Urothelium cell line (cell line): ENCODE results near the gene TNIP1.

Source experiments
- DNase-seq: peaks from one replicate; pipeline ENCODE4 v3.0.0; 2011; ENCODE audit warnings: low spot score, mixed read lengths
- FAIRE-seq: peaks from 2 replicates; lab custom pipeline; 2011; peaks lifted over from hg19 to GRCh38; lab: Jason Lieb, UNC

TNIP1 gene, protein sequence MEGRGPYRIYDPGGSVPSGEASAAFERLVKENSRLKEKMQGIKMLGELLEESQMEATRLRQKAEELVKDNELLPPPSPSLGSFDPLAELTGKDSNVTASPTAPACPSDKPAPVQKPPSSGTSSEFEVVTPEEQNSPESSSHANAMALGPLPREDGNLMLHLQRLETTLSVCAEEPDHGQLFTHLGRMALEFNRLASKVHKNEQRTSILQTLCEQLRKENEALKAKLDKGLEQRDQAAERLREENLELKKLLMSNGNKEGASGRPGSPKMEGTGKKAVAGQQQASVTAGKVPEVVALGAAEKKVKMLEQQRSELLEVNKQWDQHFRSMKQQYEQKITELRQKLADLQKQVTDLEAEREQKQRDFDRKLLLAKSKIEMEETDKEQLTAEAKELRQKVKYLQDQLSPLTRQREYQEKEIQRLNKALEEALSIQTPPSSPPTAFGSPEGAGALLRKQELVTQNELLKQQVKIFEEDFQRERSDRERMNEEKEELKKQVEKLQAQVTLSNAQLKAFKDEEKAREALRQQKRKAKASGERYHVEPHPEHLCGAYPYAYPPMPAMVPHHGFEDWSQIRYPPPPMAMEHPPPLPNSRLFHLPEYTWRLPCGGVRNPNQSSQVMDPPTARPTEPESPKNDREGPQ

DNA sequence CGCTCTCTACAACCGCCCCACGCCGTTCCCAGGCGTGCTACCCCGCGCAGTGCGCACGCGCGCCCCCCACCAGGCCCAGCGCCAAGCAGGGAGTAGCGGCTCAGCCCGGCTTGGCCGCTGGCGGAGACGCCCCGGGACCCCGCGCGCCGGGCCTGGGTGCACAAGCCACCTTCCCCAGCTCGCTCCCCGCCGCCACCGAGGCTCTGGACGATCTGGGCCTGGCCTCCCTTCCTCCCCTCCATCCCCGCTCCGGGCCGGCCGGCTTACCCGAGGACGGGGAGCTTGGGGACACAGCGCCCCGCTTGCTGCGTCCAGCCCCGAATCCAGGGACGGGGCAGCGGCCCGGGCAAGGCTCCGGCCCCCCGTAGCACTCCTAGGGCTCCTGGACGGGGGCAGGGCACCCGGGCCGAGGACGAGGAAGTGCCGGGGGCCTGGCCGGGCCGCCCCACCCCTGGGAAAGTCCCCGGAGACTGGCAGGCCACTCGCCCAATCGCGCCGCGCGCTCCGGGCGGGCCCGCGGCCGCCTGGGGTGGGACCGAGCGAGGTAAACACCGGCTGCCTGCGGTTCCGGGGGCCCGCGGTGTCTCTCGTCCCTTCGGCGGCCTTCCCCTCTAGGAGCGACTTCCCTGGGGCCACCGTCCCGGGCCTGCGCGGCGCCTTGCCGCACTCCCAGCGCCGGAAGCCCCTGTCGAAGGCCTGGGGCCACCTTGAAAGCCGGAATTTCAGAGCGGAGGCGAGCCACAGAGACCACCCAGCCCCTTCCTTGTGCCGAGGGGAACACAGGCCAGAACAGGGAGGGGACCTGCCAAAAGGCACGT lies at the start of gene TNIP1:
TSS of gene TNIP1 (minus strand) at position 422 of the 818 bp plus-strand sequence. CDS start 15,939 bp downstream, outside the sequence.
- FAIRE-seq (no peak), DNase-seq (peak; percentile 98)

DNA sequence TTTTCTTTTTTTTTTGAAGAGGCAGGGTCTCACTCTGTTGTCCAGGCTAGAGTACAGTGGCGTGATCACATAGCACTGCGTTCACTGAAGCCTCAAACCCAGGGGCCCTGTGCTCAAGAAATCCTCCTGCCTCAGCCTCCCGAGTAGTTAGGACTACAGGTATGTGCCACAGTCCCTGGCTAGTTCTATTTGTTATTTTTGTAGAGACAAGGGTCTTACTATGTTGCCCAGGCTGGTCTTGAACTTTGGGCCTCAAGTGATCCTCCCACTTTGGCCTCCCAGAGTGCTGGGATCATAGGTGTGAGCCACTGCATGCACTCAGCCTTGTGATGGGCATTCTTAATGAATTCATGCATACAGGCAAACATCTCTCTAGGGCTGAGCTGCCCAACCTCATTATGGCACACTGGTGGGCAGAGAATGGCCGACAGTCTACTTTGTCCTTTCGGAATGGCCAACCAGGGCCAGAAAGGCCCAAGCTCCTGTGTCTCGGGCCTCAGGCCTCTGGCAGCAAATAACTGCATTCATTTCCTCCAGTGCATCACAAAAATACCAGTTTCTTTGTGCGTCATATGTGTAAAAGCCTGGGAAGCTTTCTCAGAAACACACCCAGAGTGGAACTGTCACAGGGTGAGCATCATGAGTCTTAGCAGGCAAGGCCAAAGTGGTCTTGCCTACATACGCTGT lies 49.5 kb upstream of the TNIP1 start:
- DNase-seq (no peak), FAIRE-seq (no peak)

DNA sequence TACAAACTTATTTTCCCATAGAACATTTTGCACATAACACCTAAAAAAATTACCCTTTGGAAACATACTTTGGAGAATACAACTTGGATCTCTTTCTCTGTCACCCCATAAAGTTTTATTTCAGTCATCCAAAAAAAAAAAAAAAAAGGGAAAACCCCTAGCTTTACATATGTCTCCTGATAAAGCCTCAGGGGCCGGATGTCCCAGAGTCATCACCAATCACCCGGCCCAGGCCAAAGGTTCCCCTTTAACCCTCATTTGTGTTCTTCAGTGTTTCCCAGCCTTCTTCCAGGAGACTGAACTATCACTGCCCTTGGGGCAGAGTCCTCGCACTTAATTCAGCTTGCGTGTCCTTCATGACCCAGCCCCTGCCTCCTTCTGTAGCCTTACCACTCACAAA lies 48.0 kb upstream of the TNIP1 start:
- FAIRE-seq (no peak), DNase-seq (no peak)

DNA sequence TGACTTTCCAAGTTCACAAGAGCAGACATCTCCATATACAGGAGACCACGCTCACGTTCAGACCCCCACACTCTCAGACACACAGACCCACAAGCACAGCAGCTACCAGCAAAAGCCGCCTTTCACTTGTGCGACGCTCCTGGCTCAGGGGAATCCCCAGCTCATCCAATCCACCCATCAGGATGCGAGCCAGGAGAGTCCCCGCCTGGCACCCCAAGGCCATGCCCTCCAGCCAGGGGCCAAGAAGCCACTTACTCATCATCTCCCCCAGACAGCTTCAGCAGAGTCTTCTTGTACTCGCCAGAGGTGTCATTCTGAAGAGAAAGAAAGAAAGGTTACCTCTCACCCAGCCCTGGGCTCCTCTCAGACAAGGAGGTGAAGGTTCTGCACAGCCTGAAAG lies 47.1 kb upstream of the TNIP1 start:
- no peak for DNase-seq
- no peak for FAIRE-seq

DNA sequence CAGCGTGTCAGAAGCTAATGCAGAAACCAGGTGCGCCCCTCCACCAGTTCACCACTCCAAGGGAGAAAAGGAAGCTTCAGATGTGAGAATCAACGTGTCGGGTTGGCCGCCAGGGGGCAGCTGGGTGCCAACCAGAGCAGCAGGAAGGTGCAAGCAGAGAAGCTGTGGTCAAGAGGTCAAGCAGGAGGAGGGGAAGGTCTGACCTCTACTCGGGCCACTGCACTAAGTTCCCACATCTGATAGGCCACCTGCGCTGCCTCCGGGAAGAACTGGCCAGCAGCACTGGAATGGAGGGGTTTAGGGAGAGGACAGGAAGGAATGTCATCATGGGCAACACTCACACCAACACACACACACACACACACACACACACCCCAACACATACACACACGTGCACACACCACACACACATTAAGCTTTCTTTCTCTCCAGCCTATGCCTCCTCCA lies 45.4 kb upstream of the TNIP1 start:
- DNase-seq, result peak; percentile 68

DNA sequence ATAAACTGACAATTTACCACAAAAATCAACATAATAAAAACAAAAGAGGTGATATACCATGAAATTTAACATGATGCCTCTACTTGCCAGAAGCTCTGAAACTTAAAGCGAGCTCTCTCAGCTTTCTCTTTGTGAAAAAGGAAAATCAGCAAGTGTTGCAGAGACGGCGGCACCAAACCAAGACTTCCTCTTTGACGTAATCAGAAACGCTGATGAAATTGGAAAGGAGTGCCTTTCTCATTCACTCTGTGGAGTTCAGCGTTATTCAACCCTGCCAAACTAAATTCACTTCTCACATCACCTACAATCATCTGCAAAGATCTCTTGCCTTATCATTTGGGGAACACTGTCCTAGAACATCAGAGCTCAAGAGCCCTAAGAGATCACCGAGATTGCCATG lies 44.6 kb upstream of the TNIP1 start:
- FAIRE-seq (no peak), DNase-seq (no peak)

More for the DNA sequence above, 45.4 kb upstream of the TNIP1 start:
- no peak for FAIRE-seq

DNA sequence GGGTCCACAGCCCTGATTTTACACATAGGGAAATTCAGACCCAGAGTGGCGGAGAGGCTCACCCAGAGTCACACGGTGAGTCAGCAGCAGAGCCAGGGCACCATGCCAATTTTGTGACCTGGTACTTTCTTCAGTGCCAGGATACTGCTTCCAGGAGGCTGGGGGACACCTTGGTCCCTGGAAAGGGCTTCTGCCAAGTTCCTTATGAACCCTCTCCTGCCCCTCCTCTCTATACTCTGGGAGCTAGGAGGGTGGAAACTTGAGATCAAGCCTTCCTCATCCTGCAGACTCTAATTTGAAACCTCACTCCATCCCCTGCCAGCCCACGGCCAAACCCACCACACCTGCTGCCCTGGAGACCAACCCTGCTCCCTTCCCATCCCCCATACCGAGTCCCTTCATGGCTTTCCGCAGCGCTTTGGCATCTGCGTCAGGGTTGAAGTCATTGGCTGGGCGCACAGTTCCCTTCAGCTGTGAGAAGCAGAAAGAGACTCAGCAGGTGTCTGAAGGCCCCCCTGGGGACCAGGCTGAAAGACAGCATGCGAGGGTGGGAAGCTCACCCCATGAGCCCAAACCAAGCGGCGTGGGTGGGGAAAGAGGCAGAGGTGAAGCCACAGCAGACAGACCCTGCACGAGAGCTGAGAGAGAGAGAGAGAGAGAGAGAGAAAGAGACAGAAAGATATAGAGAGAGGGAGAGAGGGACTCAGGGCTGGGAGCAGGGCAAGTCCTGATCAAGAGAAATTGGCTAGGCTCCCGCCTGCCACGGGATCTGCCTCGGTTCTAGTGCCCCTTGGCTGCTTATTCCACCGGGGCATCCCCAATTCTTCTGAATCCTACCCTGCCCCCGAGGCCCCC lies 43.3 kb upstream of the TNIP1 start:
- DNase-seq, result peak; percentile 17
- no peak for FAIRE-seq

DNA sequence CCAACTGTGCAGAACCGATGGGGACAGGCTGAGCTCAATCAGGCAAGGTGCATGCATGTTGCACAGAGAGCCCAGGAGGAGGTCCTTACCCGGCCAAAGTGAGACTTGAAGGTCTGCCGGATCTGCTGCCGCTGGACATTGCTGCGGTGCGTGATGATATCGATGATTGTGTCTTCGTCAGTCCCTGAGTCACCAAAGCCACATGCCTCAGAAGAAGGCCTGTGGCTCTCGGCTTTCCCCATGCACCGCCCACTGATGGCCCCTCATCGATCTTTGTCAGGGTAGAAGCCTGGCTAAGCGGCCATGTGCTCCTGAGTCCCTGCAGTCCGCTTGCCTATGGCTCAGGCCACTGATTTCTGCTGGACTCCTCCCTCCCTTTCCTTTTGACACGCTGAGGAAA lies 42.0 kb upstream of the TNIP1 start:
- DNase-seq, result no peak
- no peak for FAIRE-seq

DNA sequence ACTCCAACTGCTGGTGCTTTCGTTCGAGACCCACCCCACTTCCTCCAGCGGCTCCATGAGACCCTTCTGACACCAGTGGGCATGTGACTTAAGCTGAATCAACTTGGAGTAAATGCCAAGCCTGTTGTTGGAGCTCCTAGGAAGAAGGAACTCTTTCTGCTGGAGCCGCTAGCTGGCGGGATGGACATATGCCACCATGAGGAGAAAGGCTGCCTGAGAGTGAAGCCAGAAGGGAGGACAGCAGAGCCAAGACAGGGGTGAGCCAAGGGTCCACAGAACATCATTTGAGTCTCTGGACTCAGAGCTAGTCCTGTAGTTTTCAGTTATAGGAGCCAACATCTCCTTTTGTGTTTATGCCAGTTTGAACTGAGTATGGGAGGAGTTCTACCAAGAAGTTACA lies 40.8 kb upstream of the TNIP1 start:
- FAIRE-seq (no peak), DNase-seq (no peak)

DNA sequence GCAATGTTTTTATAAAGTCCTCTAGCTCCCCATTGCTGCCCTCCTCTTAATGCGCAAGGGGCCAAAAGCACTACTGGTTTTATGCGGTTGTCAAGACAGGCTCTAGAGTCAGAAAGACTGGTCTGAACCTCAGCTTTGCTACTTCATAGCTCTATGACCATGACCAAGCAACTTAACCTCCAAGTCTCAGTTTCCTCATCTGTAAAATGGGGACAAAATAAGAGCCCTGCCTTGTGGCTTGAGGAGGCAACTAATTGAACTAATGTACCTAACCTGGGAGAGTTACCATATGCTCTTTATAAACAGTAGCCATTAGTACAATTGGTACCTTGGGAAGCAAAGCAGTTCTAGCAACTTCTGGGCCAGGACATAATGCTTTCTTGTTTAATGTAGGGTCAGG lies 40.3 kb upstream of the TNIP1 start:
- no peak for FAIRE-seq
- no peak for DNase-seq

DNA sequence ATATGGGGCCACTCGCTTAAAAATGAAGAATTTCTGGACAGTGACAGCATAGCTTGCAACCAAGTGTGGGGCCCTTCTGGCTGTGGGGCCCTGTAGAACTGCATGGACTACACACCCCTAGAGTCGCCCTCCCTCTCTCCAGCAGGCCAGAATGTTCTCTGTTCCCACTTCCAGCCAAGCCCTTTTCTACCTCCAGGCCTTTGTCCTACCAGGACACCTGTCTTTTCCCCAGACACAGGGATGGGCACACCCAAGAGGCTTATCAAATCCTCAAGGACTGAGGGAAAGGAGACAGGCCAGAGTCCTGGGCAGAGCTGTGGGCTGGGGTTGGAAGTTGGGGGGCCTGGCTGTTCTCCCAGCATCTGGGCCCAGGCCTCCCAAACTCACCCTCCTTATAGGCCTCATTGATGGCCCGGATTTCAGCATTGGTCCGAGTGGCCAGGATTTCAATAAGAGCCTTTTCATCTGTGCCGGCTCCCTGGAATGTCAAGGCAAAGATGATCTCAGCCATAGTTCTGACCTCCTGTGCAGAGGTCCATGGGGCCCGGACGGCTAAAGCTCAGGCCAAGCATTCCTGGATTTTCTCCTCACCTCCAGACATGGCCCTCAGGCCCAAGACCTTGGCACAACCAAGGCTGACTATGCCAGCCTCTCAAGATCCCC lies 38.2 kb upstream of the TNIP1 start:
- FAIRE-seq (no peak), DNase-seq (no peak)

DNA sequence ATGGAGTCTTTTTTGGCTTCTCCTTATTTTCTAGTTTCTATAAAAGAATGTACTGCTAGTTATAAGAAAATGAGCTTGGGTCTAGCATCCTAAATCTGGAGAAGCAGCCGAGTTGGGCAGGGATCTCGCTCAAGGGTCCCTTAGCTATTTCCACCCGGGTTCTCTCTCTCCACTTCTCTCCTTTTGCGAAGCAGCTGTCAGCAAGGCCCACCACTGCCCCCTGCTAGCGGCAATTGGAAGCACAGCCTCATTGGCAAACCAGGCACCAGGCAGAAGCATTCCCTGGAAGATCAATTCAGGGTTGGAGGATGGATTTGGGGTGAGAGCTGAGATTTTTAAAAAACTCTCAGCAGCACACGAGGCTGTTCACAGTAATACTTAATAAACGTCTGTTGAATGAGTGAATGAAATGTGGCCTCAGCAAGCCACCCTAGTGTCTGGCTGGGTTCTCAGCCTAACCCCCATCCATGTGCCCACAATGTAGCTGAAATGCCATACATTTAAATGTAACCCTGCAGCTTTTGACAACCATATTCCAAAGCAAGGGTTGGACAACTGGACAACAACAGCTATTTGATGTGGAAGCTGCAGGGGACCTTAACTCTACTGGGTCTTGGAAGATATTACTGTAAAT lies 34.6 kb upstream of the TNIP1 start:
- peak; percentile 40 for FAIRE-seq
- DNase-seq, result peak; percentile 72

DNA sequence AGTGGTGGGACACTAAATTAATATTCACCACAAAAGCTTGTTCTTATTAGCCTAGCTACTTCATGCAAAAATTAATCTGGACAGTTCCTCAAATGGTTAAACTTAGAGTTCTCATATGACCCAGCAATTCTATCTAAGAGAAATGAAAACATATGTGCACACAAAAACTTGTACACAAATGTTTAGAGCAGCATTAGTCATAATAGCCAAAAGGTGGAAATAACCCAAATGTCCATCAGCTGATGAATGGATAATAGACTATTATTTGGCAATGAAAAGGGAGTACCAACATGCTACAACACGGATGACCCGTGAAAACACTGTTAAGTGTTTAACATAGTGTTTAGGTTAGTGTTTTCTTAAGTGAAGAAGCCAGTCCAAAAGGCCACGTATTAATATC lies 32.8 kb upstream of the TNIP1 start:
- DNase-seq, result no peak
- FAIRE-seq, result no peak

DNA sequence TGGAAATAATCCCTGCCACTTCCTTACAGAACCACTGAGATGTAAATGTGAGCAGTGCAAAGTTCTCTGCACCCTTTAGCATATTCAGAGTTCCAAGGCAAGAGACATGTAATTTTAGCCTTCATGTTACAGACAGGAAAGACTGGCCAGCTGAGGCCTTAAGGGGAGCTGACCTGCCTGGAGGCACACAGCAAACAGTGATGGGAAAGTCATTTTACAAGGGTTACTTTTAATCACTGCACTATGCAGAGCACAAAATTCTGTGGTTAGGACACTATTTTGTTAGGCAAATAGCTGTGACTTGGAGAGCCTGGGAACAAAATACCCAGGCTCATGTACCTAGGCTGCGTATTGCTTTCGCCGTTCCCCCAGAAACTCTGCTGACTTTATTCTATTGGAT lies 30.2 kb upstream of the TNIP1 start:
- no peak for FAIRE-seq
- no peak for DNase-seq

DNA sequence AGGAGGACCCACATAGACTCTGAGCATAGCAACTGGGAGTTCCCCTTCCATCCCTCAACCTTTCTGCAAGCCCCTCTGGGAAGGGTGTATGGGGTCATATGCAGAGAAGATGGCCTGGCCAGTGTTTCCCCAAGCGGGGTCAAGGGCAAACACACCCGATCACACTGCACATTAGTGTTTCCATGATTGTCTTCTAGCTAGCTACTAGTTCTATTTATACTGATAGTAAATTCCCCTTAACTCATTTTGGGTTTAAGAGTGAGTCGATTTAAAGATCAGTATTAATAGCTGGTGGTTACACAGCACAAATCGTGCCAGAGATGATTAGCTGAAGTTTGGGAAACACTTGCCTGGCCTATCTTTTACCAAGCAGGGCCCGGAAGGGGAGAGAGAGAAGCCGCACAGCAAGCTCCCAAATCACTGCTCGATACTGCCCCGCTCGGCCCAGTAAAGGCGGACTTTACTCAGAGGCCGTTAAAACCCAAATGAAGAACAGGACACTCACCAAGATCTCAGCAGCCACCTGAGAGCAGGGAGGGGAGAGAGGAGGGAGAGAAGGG lies 29.4 kb upstream of the TNIP1 start:
- DNase-seq, result no peak
- FAIRE-seq, result no peak

DNA sequence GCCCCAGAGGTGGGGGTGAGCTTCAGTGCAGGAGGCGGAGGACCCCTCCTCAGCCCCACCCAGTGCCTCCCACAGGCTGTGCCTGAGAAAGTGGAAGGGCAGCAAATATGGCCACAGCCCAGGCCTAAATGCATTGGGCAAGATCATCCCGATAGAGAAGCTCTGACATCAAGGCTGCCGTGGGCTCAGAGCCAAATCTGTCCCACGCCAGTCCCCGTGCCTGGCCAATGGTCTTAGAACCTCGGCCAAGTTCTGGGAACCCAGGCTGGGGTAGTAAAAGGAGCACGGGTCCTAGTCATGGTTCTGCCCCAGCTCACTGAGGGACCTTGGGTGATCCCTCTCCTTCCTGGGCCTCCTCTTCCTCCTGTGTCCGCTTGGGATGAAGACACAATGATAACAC lies 27.7 kb upstream of the TNIP1 start:
- no peak for FAIRE-seq
- DNase-seq, result no peak

DNA sequence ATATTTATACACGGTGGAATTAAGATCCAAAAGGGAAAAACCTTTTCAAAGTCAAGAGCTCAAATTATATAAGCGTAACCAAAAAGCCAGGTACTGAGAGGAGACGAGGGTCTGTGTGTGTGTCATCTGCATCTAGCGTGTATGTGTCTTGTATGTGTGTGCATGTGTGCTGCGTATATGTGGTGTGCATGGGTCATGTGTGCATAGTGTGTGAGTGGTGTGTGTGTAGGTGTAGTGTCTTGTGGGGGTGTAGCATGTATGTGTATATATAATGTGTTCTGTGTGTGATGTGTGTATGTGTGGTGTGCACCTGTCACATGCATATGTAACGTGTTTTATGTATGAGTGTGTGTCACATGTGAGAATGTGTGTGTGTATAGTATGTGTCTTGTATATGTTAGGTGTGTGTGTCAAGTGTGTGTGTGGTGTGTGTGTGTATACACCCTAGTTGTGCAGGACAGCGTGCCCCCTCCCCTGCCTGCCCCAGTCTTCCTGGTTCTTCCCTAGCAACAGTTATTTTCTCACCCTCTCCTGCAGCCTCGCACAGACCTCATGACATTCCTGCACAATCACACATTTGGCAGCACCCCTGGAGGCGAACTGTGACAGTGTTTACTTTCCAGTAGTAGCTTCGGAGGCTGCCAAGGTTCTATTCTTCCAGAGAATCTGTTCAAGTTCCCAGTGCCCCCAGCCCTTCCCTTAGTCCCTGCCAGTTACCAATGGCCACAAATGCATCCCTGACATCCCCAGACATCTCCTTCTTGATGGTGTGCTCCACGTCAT lies 27.1 kb upstream of the TNIP1 start:
- DNase-seq (no peak), FAIRE-seq (peak; percentile 86)

DNA sequence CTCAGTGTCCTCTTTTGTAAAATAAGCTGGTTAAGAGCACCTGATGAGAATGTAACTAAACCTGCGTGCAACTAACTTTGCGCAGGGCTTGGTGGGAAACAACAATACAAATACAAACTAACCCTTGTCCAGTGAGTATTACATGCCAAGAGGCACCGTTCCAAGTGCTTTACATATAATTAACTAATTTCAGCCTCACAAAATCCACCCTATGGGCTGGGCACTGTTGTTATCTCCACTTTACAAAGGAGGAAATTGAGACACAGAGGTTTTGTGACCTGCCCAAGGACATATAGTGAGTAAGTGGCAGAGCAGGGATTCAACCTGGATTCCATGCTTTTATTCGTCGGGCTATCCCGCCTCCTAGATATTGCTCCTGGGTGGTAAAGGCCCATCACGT lies 26.2 kb upstream of the TNIP1 start:
- no peak for FAIRE-seq

More for the DNA sequence above, 26.2 kb upstream of the TNIP1 start:
- DNase-seq, result no peak
